Measurements from ENCODE around the gene HMGXB3.

DNA sequence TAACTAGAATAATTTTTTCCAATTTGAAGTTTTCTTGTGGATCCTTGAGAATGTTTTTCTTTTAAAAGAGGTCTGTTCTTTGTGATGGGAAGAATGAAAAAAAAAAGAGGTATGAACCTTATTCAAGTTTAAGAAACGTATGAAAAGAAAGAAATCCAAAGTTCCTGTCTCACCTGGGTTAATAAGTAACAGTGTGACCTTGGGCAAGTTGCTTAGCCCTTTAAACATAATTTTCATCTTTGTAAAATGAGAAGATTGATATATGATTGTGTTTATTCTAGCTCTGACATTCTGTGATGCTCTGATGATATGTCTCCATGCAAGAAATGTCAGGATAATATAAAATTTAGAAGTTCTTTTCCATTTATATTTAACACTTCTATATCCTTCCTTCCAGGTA is 20.6 kb upstream of the HMGXB3 start:
- TF ChIP-seq POLR2A (IDR thresholded peaks at IDR 0.05): no peak
- TF ChIP-seq CTCF (IDR thresholded peaks at IDR 0.05): no peak
- TF ChIP-seq EP300 (IDR thresholded peaks at IDR 0.05): no peak

Measured in sigmoid colon (tissue), 4 donors.